ENCODE measurements around the gene BHLHE23. TPM values are rescaled to one million over a fixed set of nuclear protein-coding genes. Genes with fewer than 3 reads are reported as not detected.

The BHLHE23 gene
- total RNA-seq, 1 donor from 2014 or later, result not detected

DNA sequence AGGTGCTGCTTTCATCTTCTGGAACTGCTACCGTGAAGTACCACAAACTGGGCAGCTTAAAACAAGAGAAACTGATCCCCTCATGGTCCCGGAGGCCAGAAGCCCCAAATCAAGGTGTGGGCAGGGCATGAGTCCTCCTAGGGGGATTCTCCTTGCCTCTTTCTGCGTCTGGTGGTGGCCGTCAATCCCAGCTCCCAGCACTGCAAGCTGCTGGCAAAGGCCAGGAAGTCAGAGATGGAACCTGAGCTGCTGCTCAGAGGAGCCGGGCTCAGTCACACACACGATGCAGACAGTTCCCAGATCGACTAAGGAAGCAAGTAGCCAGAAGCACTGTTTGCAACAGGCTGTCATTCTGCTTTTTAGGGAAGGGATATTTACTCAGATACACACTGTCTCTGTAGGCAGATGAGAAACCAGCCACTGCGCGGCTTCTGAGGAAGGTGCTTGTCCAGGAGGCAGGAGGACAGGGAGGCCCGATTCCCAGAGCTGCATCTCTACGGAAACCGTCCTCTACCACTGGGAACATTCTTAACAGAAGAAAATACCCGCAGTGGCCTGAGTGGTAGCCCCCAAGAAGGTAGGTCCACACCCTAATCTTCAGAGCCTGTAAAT is 15.5 kb downstream of the BHLHE23 start:
- Mint-ChIP-seq H3K27ac (no peak overlapping the region), H3K27me3 (peaks cover 2% of the 10 kb centered on the region), H3K9me3 (no peaks in the 10 kb centered on the region), H3K36me3 (ENCODE audit: low read depth) (no peaks in the 10 kb centered on the region), H3K4me1 (no peaks in the 10 kb centered on the region), H3K4me3 (no peak overlapping the region)
- DNase-seq, result no peak
- intact Hi-C loops (cut with micrococcal nuclease), result no loop called here

DNA sequence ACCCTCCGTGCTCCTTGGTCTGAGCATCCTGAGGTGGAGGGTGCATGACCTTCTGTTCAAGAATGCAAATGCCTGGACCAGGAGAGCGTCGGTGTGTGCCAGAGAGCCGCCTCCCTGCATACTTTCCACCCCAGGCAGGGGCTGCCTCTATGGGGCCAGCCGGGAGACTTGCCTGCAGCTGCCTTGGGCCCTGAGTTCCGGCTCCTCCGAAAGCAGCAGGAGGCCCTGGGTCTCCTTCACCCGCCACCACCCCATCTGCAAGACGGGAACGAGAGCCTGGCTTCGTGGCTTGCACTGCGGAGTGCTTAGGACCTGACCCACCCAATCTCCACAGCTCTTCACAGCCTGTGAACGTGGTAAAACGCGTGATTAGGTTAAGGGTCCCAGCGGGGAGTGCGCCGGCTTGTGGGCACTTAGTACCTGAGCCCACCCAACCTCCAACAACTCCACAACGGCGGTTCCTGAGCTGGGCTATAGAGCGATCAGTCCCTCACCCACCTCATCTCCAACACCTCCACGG is 16.4 kb downstream of the BHLHE23 start:
- Mint-ChIP-seq H3K36me3 (ENCODE audit: low read depth) (no peaks in the 10 kb centered on the region), H3K4me1 (peaks cover 3% of the 10 kb centered on the region), H3K27ac (no peak overlapping the region), H3K4me3 (no peak overlapping the region), H3K27me3 (peaks cover 5% of the 10 kb centered on the region), H3K9me3 (no peaks in the 10 kb centered on the region)
- DNase-seq, result no peak
- intact Hi-C loops (cut with micrococcal nuclease), result no loop called here

DNA sequence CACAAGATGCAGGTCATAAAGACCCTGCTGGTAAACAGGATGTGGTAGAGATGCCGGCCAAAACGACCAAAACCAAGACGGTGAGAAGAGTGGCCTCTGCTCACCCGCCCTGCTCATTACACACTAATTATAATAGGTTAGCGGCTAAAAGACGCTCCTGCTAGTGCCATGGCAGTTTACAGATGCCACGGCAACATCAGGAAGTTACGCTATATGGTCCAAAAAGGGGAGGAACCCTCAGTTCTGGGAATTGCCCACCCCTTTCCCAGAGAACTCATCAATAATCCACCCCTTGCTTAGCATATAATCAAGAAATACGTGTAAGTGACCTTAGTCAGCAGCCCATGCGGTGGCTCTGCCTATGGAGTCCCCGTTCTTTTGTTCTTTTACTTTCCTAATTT is 17.6 kb downstream of the BHLHE23 start:
- DNase-seq, result peak; percentile 69
- no peaks in the 10 kb centered on the region for H3K36me3 Mint-ChIP-seq (ENCODE audit: low read depth)
- intact Hi-C loops (cut with micrococcal nuclease), result no loop called here
- H3K27me3 Mint-ChIP-seq, result peaks cover 7% of the 10 kb centered on the region
- no peak overlapping the region for H3K27ac Mint-ChIP-seq
- H3K4me3 Mint-ChIP-seq, result peak overlapping the region; percentile 73
- H3K9me3 Mint-ChIP-seq, result no peaks in the 10 kb centered on the region
- peaks cover 3% of the 10 kb centered on the region for H3K4me1 Mint-ChIP-seq

DNA sequence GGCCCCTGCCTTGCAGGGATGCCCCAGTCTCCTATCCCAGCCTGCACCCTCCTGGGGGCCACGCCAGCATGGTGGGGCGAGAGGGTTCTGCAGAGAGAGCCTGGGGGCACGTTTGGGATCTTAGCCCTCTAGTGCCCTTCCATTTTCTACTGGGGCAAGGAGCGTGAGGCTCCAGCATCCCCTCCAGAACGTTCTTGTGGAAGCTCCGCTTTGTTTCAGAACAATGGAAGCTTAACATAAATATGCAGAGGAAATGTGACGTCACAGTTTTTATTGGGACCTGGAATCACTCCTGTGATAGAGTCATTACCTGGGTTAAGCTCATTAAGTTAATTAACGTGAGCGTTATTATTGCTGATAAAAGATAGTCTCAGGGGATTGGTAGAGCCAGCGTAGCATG is 19.6 kb downstream of the BHLHE23 start:
- Mint-ChIP-seq H3K4me3 (no peak overlapping the region), H3K27ac (no peak overlapping the region), H3K9me3 (no peaks in the 10 kb centered on the region), H3K27me3 (peaks cover 15% of the 10 kb centered on the region), H3K4me1 (peaks cover 5% of the 10 kb centered on the region), H3K36me3 (ENCODE audit: low read depth) (no peaks in the 10 kb centered on the region)
- no peak for DNase-seq
- intact Hi-C loops (cut with micrococcal nuclease), result no loop called here

DNA sequence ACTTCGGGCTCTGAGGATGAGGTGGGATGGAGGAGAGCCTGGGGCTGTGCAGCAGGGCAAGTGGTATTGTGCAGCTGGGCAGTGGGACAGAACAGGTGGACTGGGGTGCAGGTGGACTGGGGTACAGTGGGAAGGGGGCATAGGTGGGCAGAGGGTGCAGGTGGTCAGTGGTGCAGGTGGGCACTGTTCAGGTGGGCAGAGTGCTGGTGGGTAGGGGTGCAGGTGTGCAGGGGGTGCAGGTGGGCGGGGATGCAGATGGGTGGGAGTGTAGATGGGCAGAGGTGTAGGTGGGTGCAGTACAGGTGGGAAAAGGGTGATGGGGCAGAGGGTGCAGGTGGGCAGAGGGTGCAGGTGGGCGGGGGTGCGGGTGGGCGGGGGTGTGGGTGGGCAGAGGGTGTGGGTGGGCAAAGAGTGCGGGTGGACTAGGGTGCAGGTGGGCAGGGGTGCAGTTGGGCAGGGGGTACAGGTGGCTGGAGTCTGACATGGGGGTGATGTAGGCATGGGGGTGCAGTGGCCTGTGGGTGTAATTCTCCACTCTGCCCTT is 20.4 kb downstream of the BHLHE23 start:
- H3K27ac Mint-ChIP-seq, result peak overlapping the region; percentile 25
- H3K9me3 Mint-ChIP-seq, result no peaks in the 10 kb centered on the region
- H3K4me1 Mint-ChIP-seq, result peaks cover 7% of the 10 kb centered on the region
- H3K36me3 Mint-ChIP-seq (ENCODE audit: low read depth), result no peaks in the 10 kb centered on the region
- intact Hi-C loops (cut with micrococcal nuclease), result no loop called here
- H3K4me3 Mint-ChIP-seq, result no peak overlapping the region
- DNase-seq, result no peak
- H3K27me3 Mint-ChIP-seq, result peaks cover 18% of the 10 kb centered on the region

DNA sequence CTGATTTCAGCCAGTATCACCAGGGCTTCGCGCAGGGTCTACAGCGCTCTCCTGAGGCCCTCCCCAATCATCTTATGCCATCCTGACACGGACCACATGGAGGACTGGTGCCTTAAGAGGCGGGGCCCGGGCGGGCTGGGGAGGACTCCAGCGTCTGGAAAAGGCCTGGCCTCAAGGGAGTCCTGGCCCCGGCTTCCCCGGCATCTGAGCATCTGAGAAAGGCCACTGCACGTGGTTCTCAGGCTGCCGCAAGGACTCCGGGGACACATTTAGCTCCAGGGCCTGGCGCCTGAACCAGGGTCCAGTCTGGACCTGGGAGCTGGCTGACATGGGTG is 21.4 kb downstream of the BHLHE23 start:
- Mint-ChIP-seq H3K4me1 (peaks cover 8% of the 10 kb centered on the region), H3K9me3 (no peaks in the 10 kb centered on the region), H3K27me3 (peaks cover 24% of the 10 kb centered on the region), H3K36me3 (ENCODE audit: low read depth) (no peaks in the 10 kb centered on the region), H3K4me3 (no peak overlapping the region), H3K27ac (no peak overlapping the region)
- no peak for DNase-seq
- intact Hi-C loops (cut with micrococcal nuclease), result no loop called here

DNA sequence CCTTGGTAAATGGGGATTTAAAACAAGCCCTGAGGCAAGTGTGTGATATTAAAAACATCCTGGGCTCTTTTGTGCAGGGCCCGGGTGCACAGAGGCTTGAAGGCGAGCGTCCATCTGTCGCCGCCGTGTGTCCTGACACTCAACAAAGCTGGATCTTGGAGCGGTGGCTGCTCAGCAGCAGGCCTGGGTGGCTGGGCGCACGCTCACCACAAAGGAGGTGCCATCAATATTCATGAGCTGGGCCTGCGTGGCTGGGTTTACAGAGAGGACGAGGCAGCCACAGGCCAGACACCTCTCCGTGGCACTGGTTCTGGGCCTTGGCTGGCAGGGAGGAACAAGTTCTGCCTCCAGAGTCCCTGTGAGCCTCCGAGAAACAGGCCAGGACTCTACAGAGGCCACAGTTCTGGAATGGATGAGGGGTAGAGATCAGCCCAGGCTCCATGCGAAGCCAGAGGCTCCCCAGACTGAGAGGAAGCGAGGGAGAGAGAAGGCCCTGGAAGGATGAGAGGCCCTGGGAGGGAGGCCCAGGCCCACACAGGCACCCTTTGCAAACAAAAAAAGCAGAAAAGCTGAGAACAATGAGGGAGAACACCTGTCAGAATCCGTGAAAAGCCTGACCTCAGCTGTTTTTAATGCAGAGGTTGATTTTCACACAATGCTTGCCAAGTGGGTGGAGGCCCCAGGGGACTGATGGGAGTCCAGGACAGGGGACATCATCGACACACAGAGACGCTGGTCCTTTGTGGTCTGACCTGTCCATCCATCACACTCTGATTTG is 21.9 kb downstream of the BHLHE23 start:
- H3K9me3 Mint-ChIP-seq, result no peaks in the 10 kb centered on the region
- no peak overlapping the region for H3K4me3 Mint-ChIP-seq
- H3K27ac Mint-ChIP-seq, result no peak overlapping the region
- H3K36me3 Mint-ChIP-seq (ENCODE audit: low read depth), result no peaks in the 10 kb centered on the region
- H3K27me3 Mint-ChIP-seq, result peaks cover 29% of the 10 kb centered on the region
- DNase-seq, result no peak
- intact Hi-C loops (cut with micrococcal nuclease), result no loop called here
- H3K4me1 Mint-ChIP-seq, result peaks cover 8% of the 10 kb centered on the region

DNA sequence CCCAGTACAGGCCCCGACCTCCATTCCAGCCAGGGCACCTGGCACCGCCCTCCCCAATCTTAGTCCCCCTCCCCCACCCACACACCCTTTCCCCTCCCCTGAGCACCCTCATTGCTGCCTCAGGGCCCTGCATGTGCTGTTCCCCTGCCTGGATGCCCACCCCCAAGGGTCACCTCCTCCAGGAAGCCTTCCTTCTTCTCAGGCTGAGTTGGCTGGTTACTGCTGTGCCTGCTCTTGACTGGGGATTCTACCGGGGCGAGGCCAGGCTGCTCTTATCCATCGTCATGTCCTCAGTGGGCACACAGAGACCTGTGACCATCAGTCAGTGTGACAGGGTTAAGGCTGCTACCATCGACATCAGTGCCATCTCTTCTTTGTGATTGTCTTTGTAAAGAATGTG is 23.6 kb downstream of the BHLHE23 start:
- intact Hi-C loops (cut with micrococcal nuclease), result no loop called here
- Mint-ChIP-seq H3K4me3 (no peak overlapping the region), H3K4me1 (peaks cover 11% of the 10 kb centered on the region), H3K27ac (no peak overlapping the region), H3K36me3 (ENCODE audit: low read depth) (no peaks in the 10 kb centered on the region), H3K27me3 (peaks cover 39% of the 10 kb centered on the region), H3K9me3 (no peaks in the 10 kb centered on the region)
- DNase-seq, result no peak

DNA sequence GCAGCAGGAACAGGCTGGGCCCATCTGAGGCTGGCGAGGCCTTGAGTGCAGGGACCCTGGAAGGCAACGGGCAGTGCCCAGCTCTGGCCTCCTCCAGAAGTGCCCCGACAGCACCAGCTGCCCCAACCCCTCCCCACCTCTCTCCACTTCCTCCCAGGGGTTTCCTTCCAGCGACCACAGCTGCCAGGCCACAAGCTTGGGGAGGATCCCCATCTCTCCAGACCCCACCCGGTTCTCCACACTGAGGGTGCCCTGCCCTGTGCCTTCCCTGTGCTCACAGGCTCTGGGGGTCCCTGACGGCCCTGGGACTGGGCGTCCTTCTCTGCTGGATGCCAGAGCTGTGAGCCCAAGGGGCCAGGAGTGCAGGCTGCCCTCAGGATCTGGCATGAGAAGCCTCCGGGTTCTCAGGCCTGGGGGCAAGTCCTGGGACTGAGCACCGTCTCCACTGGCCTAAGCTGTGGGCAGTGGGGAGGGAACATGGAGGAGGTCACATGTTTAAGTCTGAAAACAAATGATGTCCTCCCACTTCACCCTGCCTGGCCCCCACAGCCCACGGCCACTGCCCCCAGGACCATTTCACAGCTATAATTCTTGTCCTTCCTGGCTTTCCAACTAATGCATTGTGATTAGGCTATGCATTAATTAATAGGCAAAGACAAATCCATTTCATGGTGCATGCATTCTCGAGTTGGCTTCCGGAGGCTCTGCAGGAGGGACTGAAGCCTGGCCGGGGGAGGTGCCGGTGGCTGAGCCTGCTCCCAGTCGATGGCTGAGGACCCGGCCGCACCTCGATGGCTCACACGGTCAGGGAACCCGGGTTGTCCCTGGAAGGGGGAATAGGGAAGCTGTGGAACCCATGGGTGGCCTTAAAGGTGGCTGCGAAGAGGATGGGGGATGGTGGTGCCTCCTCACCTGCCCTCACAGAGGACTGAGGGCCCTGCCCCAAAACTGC is 24.4 kb downstream of the BHLHE23 start:
- H3K27me3 Mint-ChIP-seq, result peaks cover 39% of the 10 kb centered on the region
- peaks cover 18% of the 10 kb centered on the region for H3K4me1 Mint-ChIP-seq
- no peak overlapping the region for H3K27ac Mint-ChIP-seq
- intact Hi-C loops (cut with micrococcal nuclease), result no loop called here
- peak overlapping the region; percentile 7 for H3K4me3 Mint-ChIP-seq
- H3K36me3 Mint-ChIP-seq (ENCODE audit: low read depth), result no peaks in the 10 kb centered on the region
- H3K9me3 Mint-ChIP-seq, result no peaks in the 10 kb centered on the region
- DNase-seq, result no peak

DNA sequence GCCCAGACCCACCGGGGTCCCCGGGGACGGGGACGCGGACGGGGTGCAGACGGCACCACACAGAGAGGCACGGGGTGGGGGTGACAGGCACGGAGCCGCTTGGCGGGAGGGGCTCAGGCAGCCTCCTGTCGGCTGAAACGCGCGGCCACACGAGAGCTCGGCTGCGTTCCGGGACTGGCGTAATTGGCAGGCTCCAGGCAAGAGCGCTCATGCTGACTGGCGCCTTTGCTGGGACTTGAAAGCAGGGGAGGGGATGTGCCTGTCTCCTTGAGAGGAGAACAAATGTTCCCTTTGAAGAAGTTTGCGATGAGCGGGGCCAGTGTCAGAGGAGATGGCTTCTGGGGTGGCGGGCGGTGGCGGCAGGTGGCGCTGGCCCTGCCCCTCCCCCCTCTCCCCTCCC is 25.8 kb downstream of the BHLHE23 start:
- peaks cover 42% of the 10 kb centered on the region for H3K27me3 Mint-ChIP-seq
- H3K27ac Mint-ChIP-seq, result no peak overlapping the region
- H3K4me3 Mint-ChIP-seq, result no peak overlapping the region
- peaks cover 21% of the 10 kb centered on the region for H3K4me1 Mint-ChIP-seq
- no peaks in the 10 kb centered on the region for H3K9me3 Mint-ChIP-seq
- intact Hi-C loops (cut with micrococcal nuclease), result no loop called here
- H3K36me3 Mint-ChIP-seq (ENCODE audit: low read depth), result no peaks in the 10 kb centered on the region
- peak; percentile 82 for DNase-seq

DNA sequence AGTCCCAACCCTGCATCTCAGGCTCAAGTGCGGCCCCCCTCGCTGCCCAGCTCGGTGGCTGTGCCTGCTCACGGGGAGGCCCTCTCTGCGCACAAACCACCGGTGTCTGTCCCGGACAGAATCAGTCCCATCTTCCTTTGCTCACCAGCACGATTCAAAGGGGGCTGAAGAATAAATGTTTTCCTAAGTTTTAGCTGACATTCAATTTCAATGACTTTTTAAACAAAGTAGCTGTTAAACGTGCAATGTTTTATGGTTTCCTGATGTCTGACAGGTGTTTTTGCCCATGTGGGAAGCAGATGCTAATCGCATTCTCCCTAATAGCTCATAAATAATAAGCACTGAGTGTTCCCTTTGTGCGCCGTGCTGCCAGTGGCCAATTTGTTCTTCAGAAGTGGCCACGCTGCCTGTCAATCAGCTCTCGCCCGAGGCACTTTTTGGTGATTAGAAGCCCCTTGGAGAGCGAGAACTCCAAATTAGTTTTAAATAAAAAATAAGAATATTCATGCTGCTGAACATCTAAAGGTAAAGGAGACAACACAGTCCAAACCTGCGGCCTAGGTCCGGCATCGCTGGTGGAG is 26.3 kb downstream of the BHLHE23 start:
- no peaks in the 10 kb centered on the region for H3K36me3 Mint-ChIP-seq (ENCODE audit: low read depth)
- no peaks in the 10 kb centered on the region for H3K9me3 Mint-ChIP-seq
- peaks cover 42% of the 10 kb centered on the region for H3K27me3 Mint-ChIP-seq
- intact Hi-C loops (cut with micrococcal nuclease), result no loop called here
- peaks cover 21% of the 10 kb centered on the region for H3K4me1 Mint-ChIP-seq
- DNase-seq, result no peak
- no peak overlapping the region for H3K27ac Mint-ChIP-seq
- no peak overlapping the region for H3K4me3 Mint-ChIP-seq

DNA sequence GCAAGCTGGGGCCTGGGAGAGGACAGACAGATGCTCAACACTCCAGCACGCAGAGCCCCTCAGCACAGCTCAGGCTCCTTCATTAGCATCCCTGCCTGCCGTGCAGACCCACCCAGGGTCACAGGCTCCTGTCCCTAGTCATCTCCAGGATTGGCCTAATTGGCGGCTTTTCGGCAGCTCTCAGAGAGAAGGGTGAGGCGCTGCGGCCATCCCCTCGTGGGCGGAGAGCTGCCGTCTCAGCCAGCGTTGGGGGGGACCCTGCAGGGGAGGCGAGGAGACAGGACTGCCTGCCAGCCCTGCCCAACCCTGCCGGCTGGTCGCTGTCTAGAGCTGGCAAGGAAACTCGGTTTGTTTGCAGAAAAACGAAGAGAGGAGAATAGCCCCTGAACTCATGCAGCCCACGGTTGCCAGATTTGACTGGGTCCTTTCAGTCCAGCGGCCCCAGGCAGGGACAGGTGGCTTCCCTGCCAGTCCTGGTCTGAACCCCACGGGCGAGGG is 26.8 kb downstream of the BHLHE23 start:
- H3K27me3 Mint-ChIP-seq, result peaks cover 43% of the 10 kb centered on the region

DNA sequence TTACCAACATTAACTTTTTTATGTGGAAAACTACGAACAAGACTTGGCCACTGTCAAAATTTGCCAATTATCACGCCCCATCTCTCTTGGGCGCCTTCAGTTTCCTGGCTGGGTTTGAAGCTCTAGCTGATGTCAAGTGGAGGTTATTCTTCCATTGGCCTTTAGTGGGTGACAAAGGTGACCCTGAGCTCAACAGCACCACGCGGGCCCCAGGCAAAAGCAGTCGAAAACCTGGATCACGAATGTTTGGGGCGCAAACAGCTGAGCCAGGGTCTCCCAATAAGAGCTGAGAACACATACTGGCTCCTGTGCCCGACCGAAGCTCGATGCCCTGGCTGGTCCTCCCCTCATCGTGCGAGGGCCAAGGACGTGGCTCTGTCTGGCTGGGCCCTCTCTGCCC is 27.5 kb downstream of the BHLHE23 start:
- Mint-ChIP-seq H3K4me1 (peaks cover 21% of the 10 kb centered on the region), H3K27ac (no peak overlapping the region), H3K36me3 (ENCODE audit: low read depth) (no peaks in the 10 kb centered on the region), H3K4me3 (no peak overlapping the region), H3K27me3 (peaks cover 46% of the 10 kb centered on the region), H3K9me3 (no peaks in the 10 kb centered on the region)
- intact Hi-C loops (cut with micrococcal nuclease), result no loop called here
- no peak for DNase-seq

More for the DNA sequence above, 26.8 kb downstream of the BHLHE23 start:
- no peaks in the 10 kb centered on the region for H3K36me3 Mint-ChIP-seq (ENCODE audit: low read depth)
- intact Hi-C loops (cut with micrococcal nuclease), result no loop called here
- no peak for DNase-seq
- H3K27ac Mint-ChIP-seq, result no peak overlapping the region
- H3K4me3 Mint-ChIP-seq, result no peak overlapping the region
- H3K4me1 Mint-ChIP-seq, result peaks cover 21% of the 10 kb centered on the region
- no peaks in the 10 kb centered on the region for H3K9me3 Mint-ChIP-seq
